NCI-H2171 treated with DMSO at 0.1 percent for 48 hours (cell line): ENCODE results near the gene ZW10.
"Not testable (repeated sequence)": the region's sequence is repeated elsewhere in the genome, so short reads cannot be mapped to it uniquely, and the experiment has no call there.

Experiments used
- DNase-seq: peaks from one replicate; lab custom pipeline; 2025; lab: John Stamatoyannopoulos, UW

The ZW10 gene

DNA sequence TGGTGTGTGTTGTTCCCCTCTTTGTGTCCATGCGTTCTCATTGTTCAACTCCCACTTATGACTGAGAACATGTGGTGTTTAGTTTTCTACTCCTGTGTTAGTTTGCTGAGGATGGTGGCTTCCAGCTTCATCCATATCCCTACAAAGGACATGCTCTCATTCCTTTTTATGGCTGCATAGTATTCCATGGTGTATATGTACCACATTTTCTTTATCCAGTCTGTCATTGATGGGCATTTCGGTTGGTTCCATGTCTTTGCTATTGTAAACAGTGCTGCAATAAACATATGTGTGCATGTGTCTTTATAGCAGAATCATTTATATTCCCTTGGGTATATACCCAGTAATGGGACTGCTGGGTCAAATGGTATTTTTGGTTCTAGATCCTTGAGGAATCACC lies 10.5 kb downstream of the ZW10 start:
- DNase-seq: not testable (repeated sequence)

DNA sequence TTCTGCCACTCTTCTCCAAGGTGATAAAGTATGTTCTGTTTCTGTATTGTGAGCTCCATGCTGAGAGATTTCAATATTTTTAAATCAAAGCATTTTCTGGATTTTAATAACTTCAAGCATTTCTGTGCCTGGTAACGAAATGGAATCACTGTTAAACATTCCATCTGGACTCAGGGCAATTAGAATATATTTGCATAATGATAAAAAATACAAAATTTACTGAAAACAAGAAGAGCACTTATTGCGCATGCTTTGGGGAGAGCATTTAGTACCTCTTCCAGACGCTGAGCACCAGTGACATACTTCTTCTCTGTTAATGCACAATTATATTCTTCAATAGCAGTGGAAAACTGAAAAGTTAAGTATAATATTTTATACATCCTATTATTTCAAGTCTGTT lies 13.3 kb downstream of the ZW10 start:
- no peak for DNase-seq

DNA sequence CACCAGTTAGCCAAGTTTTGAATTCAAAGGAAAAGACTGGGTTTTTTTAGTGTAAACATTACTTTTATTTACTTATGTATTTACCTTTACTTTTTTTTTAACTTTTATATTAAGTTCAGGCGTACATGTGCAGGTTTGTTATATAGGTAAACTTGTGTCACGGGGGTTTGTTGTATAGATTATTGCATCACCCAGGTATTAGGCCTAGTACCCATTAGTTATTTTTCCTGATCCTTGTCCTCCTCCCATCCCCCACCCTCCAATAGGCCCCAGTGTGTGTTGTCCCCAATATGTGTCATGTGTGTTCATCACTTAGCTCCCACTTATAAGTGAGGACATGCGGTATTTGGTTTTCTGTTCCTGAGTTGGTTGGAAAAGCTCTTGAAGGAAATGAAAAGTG lies 20.6 kb downstream of the ZW10 start:
- no peak for DNase-seq

DNA sequence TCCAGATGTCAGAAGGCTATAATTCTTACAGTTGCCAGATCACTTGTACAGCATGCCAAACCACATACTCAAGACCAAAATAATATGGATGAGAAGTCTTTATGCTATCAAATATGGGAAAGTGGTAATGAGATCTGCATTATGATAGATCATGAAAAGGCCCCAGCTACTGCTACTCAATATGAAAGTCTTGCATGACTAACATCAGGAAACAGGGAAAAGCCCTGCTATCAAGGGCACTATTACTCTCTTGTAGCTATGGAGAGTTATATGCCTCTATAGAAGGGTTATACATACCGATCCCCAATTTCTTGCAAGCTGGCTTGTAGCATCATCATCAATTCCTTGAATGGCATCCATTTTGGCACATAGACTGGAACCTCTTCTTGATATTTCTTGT lies 37.2 kb downstream of the ZW10 start:
- DNase-seq: no peak

DNA sequence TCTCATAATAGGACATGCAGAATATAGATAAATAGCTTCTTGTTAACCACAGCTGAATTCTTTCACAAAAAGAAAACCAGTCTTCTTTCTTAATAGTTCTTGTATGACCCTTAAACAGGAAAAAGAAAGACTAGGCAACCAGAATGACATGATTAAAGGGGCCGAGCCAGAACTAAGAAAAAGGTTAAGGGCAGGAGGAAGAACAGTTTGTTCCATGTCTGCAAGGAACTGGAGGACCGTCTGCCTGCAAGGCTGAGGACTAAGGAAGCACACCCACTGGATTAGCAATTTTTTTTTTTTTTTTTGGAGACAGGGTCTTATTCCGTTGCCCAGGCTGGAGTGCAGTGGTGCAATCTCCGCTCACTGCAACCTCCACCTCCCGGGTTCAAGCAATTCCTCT lies 41.4 kb downstream of the ZW10 start:
- no peak for DNase-seq

DNA sequence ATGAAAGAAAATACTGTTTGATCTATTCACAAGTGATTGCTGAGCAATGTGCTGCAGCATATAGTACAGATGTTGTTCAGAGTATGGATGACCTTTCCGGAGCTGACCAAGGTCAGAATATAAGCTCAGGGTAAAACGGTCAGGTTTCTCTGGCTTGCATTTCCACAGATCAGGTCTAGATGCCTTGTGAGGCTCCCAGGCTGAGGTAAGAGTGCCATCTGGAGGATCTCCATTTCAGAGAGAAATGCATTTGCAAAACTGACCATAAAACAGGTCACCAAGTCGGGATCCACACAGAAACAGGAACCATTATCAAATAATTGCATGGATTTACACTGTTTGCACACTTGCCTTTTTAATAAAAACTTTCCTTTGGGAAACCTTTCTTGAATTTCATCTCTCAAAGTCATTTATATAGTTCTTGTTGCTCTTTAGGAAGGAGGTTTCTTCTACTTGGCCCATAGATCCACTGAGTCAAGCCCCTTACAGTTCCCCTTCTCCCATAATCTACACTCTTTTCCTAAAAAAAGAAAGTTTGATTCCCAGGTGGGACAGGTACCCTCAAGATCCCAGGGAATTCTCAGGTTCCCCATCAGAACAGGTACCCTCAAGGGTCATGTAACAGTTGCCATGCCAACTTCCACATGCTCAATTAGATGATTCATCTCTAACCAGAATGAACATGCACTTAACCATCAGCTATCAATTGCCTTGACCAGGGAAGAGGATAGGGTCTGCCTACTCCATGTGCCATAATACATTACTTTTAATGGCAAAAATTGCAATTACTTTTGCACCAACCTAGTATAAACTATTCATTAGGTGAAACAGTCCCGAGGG lies 42.4 kb downstream of the ZW10 start:
- DNase-seq: peak; percentile 71

DNA sequence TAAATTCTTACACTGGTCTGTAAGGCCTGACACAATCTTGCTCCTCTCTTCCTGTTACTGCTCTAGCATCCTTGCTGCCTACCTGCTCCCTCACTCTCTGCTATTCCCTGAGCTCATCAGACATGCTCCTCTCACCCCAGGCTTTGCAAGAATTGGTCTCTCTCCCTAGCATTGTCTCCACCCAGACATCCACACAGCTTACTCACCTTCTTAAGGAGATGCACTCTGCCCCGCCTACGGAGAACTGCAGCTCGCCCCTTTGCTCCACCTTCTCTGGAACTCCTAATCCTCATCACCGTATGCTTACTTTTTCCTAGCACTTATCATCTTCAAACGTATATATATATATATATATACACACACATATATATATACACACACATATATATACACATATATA lies 44.0 kb downstream of the ZW10 start:
- no peak for DNase-seq

DNA sequence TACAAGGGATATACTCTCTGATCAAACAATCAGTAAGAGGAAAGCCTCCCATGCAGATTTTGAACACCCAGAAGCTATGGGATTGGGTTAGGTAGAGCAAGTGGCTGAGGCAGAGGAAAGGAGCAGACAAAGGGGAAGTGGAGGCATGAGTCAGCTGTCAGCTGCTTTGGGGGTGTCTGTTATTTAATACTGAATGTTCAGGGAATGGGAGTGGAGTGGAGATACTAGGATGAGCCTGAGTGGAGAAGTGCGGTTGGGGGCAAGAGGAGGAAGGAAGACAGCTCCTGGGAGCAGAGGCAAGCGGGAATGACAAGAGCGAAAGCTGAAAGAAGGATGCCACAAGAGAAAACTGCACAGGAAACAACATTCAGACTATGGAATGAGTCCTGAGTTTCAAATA lies 44.7 kb downstream of the ZW10 start:
- DNase-seq: no peak

DNA sequence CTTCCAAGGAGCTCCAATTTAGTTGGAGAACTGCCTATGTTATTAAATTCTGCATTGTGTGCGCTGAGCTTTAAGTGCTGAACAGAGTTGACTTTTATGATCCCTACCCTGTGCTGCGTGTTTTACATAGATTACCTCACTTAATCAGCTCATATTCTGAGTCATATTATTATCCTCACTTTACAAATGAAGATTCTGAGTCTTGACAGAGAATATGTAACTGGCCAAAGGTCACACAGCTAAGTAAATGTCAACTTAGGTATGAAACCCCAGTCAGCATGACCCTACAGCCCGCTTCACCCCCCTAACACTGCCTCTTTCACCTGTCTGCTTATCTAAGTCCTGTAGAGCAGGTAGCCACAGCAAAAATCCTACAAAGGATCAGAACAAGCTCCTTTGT lies 47.6 kb downstream of the ZW10 start:
- no peak for DNase-seq

DNA sequence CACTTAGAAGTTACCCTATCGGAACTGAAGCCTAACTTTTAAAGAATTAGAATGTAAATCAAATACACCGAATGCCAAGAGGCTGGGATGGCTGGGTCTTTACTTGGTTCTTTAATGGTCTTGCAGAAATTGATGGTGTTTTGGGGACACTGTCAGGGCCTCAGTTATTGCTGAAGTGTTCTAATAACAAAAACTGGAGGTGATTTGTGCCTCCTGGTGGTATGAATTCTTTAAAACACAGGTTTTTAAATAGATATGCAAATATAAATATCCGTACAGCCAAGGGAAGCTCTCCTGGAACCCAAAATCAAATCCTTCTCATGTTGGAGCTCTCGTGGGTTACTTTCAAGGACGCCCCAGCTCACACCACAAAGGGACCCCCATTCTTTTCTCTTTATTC lies 48.1 kb downstream of the ZW10 start:
- DNase-seq: no peak

DNA sequence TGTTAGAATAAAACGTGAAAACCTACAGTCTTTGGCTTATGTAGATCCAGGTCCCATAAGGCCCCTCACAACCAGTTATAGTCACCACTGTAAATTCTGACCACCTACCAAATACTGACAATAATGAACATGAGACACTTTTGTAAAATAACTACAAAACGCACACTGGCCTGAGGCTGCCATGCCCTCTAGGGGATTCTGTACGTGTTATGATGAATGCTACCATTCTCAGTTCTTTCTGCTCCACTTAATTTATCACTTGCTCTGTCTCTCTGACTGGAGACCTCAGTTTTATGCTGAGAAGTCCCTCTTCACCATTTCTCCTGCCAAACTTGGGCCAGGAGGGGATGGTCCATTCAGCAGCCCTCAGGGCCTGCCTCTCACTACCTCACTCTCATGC lies 48.7 kb downstream of the ZW10 start:
- peak; percentile 64 for DNase-seq

DNA sequence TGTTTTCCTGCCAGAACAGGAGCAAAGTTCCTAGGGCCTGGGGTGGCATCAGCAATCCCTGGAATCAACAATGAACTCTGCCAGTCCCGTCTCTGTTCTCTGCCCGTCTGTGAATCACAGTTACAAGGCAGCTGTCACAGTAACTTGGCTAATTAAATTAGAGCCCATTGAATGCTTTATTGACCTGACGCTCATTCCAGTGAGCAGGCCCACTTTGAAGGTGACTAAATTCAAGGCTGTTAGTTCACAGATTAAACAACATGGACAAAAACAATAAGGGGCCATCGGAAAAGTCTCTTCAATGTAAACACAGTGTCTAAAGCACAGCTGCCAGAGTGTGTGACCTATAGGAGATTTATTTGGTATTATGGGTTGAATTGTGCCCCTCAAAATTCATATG lies 49.7 kb downstream of the ZW10 start:
- DNase-seq: peak; percentile 83

DNA sequence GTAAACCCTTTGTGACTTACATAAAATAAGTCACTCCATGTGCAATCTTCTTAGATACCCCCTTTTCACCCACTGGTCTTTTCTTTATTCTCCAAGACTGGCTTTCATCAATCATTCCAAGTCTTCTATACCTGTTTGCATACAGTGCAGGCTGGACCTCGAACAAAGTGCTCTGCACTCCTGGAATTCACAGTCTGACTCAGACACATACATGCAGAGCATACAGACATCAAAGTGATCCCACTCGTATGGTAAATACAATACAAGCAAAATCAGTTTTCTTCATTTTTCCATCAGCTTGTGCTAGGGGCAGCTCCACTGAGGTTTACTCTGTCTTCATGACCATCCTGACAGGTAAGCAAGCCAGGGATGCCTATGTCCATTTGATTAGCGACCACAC lies 50.6 kb downstream of the ZW10 start:
- no peak for DNase-seq

DNA sequence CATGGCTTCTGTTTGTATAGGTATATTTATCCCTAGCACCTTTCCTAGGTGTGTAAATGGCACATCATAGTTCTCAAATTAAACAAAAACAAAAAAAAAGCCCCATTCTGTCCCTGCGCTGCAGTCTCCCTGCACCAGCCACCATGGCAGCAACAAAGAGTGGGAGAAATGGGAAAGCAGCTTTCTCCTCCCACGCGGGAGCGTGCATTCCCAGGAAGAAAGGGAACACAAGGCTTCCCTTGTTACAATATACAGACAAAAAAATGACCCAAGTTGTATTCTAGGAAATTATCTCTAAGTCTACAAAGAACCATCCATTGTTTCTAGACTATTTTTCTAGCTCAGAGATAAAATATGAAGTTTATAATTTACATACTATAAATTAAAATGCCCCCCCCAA lies 51.3 kb downstream of the ZW10 start:
- DNase-seq: no peak

DNA sequence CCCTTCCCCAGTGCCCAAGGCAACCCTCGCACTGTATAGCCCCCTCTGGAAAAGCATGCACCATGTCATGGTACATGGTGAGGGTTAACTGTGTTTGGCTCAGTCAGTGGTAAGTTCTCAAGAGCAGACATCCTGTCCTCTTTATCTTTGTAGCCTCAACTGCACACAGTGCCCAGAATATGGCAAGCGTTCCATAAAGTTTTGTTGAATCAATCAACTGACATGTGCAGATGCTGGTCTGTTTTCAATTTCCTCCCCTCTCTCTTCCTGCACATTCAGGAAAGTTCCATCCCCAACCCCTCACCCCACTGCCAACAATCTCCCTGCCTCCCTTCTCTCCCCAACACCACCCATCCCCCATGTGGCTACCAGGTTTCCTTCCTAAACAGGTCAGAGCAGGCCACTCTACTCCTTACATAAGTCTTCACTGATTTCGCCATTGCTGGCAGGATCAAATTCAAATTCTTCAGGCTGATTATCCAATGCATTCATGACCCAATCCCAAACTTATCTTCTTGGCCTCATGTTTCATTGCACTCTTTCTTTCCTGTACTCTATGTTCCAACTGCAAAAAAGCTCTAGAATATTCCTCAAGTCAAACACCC lies 51.9 kb downstream of the ZW10 start:
- DNase-seq: no peak

DNA sequence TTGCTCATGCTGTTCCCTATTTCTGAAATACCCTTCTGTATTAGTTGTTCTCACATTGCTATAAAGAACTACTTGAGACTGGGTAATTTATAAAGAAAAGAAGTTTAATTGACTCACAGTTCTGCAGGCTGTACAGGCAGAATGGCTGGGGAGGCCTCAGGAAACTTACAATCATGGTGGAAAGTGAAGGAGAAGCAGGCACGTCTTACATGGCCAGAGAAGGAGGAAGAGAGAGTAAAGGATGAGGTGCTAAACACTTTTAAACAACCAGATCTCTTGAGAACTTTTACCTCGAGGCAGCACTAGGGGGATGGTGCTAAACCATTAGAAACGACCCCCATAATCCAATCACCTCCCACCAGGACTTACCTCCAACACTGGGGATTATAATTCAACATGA lies 53.0 kb downstream of the ZW10 start:
- not testable (repeated sequence) for DNase-seq

DNA sequence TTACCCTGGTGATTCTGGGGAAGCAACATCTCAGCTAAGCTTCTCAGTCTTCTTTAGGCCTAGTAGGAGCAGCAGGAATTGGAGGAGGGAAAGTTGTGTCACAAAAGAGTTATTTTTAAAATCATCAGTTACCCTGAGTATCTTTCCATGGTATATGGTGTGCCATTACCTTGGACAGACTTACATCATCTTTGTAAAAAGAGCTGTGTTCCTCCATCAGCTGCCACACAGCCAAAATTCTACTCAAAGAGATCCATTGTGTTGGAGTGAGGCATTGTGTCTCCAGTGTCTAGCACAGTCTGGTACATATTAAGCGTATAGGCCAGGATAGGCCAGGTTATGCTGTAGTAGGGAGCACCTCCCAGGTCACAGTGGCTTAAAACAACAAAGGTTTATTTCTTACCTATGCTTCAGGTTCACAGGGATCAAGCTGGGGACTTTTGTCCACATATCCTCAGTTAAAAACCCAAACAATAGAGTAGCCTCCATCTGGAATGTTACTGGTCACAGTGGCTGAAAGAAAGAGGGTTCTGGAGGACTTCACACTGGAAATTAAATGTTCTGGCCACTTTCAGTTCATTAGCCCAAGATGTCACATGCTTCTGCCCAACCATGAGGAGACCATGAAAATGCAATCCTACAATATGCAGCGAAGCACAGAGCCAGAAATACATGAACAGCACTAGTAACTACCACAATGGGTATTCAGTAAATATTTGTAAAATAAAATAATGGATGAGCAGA lies 57.4 kb downstream of the ZW10 start:
- no peak for DNase-seq

DNA sequence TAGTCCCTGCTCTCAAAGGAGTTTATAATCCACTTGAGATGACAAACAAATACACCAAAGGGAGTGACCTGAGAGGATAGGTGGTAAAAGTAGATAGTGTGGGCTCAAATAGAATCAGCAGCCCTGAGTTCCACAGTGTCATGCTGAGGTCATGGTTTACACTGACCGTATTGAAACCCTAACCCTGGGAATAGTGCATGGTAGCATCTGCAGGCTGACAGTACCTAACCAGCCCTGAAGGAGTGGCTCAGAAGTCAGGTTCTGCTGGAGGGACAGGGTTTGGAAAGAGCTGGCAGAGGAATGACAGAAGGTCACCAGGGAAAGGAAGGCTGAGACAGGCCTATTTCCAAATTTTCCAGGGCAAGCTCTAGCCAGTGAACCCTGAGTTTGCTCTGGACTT lies 58.2 kb downstream of the ZW10 start:
- DNase-seq: no peak

DNA sequence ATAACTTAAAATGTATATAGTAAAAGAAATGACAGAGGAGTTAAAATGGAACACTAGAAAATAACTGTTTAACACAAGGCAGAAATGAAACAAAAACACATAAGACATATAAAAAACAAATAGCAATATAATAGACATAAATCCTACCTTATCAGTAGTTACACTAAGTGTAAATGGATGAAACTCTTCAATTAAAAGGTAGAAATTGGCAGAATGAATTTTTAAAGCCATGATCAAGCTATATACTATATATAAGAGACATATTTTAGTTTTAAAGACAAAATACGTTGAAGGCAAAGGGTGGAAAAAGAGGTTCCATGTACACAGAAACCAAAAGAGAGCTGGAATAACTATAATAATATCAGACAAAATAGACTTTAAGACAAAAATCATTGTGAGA lies 62.5 kb downstream of the ZW10 start:
- DNase-seq: no peak

DNA sequence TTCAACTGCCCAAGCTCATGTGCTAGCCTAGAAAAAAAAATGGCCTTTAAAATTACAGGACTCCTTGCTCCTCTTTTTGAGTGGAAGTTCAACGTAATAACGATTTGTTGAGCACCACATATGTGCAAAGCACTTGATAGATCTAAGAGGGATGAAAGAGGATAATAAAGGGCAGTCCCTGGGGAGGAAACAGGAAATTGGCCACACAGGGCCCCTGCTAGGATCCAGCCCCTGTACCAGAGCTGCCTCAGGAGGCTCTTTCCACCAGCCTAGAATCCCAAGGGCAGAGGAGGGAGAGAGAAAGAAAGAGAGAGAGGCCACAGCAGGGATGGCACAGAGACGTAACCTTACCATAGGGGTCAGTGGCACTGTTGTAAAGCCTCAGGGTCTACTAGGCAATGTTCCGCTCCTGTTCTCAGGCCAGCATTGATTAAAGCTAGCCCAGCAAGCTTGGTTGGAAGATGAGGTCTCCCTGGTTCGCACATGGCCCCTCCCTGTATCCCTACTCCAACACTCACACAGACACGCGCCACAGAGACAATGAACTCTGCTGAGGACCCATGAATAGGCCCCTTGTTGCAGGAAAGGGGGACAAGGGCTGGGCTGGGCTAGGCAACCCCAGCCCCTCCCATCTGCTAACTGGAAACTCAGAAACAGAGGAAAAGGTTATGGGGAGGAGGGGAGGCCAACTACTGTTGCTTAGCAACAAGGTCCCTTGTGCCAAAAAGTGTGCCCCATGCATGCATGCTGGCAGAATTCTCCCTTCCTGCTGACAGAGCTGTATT lies 67.4 kb downstream of the ZW10 start, which contains the start of gene TMPRSS5:
TSS of gene TMPRSS5 (minus strand) at position 438 of the 785 bp plus-strand sequence. CDS start at position 354, 84 bp downstream.
- DNase-seq: no peak

DNA sequence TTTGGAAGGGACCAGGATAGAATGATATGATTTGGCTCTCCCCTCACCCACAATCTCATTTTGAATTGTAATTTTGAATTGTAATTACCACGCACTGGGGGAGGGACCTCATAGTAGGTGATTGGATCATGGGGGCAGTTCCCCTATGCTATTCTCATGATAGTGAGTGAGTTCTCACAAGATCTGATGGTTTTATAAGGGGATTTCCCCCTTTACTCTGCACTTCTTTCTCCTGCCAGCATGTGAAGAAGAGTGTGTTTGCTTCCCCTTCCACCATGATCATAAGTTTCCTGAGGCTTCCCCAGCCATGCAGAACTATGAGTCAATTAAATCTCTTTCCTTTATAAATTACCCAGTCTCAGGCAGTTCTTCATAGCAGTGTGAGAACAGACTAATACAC lies 69.9 kb downstream of the ZW10 start:
- not testable (repeated sequence) for DNase-seq

DNA sequence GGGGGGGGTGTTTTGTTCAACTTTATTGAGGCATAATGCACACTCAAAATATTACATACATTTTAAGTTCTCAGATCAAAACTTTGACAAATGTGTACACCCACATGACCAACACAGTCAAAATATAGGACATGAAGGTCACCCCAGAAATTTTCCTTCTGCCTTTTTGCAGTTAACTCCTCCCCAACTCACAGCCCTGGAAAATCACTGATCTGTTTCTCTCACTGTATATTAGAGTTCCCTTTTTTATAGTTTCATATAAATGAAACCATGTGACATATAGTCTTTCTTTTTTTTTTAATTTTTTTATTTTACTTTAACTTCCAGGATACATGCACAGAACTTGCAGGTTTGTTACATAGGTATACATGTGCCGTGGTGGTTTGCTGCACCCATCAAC lies 72.0 kb downstream of the ZW10 start:
- DNase-seq: no peak
